Measurements from ENCODE around the gene ABCC11.

- TF ChIP-seq PBX3 (IDR thresholded peaks at IDR 0.05) (no peak), POLR2A (IDR thresholded peaks at IDR 0.05; ENCODE audit: low read length) (no peak), HMGXB4 (CRISPR knock-in tag; IDR thresholded peaks at IDR 0.05; ENCODE audit: borderline replicate concordance) (no peak)
These were observed 21.9 kb downstream of the ABCC11 start for GRCh38 chr16:48225456-48225855.
